K562 (cell line): Measurements from ENCODE around the gene TIMM44. TPM values are rescaled to one million over a fixed set of nuclear protein-coding genes. Genes with fewer than 3 reads are reported as not detected.

ENCODE experiments used
- CEBPG ChIP-seq, 3 experiments: fragments of 200-800 bp in 1 of 3; sonication (Bioruptor generic) in 1 of 3; sonication (generic) in 1 of 3; formaldehyde crosslinking in 1 of 3; IDR thresholded peaks in 2 of 3; conservative IDR thresholded peaks in 1 of 3; 2 replicates each; pipeline versions ENCODE4 v1.6.1 to v1.8.0; 2016 to 2022; ENCODE audit warnings: missing compliant biosample characterization in 2 of 3, missing genetic modification characterization in 2 of 3, mild to moderate bottlenecking in 1 of 3, missing genetic modification reagents in 1 of 3
- CEBPZ ChIP-seq: fragments of 150-350 bp; IDR thresholded peaks from 2 replicates; pipeline ENCODE4 v1.6.1; 2014; ENCODE audit warnings: low read depth, mild to moderate bottlenecking, low read length, borderline replicate concordance
- HDAC1 ChIP-seq, 2 experiments: fragments of 450-650 bp; IDR thresholded peaks; 2 replicates each; pipeline ENCODE4 v1.6.1; 2016 to 2017; ENCODE audit warnings: inconsistent platforms in 1 of 2, mild to moderate bottlenecking in 1 of 2, moderate library complexity in 1 of 2
- MITF ChIP-seq: IDR thresholded peaks from 2 replicates; pipeline ENCODE4 v1.6.1; 2014; ENCODE audit warnings: antibody characterized with exemption
- MTA1 ChIP-seq: fragments of 450-650 bp; IDR thresholded peaks from 2 replicates; pipeline ENCODE4 v1.6.1; 2017; ENCODE audit warnings: borderline replicate concordance
- MXI1 ChIP-seq: IDR thresholded peaks from 2 replicates; pipeline ENCODE4 v1.6.1; 2011; ENCODE audit warnings: low read depth, mild to moderate bottlenecking, improper control_type of control experiment, low read length
- RFX5 ChIP-seq: IDR thresholded peaks from 2 replicates; pipeline ENCODE4 v1.6.1; 2011; ENCODE audit warnings: low read depth, mild to moderate bottlenecking, improper control_type of control experiment, low read length
- RHOXF2B ChIP-seq: fragments of 250-450 bp; sonication (Bioruptor Pico); conservative IDR thresholded peaks from 2 replicates; pipeline ENCODE4 v1.5.1; 2021
- SIN3A ChIP-seq, 2 experiments: fragments of 150-350 bp in 1 of 2; IDR thresholded peaks; 2 replicates each; pipeline ENCODE4 v1.6.1; 2011 to 2016; ENCODE audit warnings: borderline replicate concordance in 2 of 2, low read depth in 2 of 2, low read length in 2 of 2, mild to moderate bottlenecking in 2 of 2, moderate library complexity in 2 of 2; ENCODE audit not compliant: control insufficient read depth in 1 of 2
- XRCC5 ChIP-seq: fragments of 200-400 bp; formaldehyde crosslinking; IDR thresholded peaks from 2 replicates; pipeline ENCODE4 v1.6.1; 2017; ENCODE audit warnings: low read depth, mild to moderate bottlenecking, low read length
- ZNF217 ChIP-seq: sonication (generic); formaldehyde crosslinking; IDR thresholded peaks from 2 replicates; pipeline ENCODE4 v1.8.0; 2022; ENCODE audit warnings: mild to moderate bottlenecking, missing genetic modification reagents
- polyA plus RNA-seq, 8 experiments: library from polyadenylated mRNA; depleted of rRNA in 4 of 8; stranded (reverse) in 5 of 8; unstranded in 3 of 8; fragments of >200 nt; fragmentation: Nextera tagmentation in 2 of 8; fragmentation: Illumina TruSeq in 1 of 8; extraction: Ambion mirVana in 2 of 8; extraction: Trizol in 1 of 8; gene quantifications; 2 replicates each; pipeline versions ENCODE4 v1.2.1 to v1.2.3, GENCODE V29; 2011 to 2014; ENCODE audit warnings: inconsistent platforms in 1 of 8, missing spikeins in 1 of 8
- total RNA-seq, 7 experiments: library from RNA; depleted of rRNA in 6 of 7; stranded (reverse); fragments of >200 nt in 6 of 7; fragmentation: Illumina TruSeq in 2 of 7; extraction: Trizol in 2 of 7; gene quantifications; 2 replicates each; pipeline versions ENCODE4 v1.2.1 to v1.2.3, GENCODE V29; 2011 to 2021; ENCODE audit warnings: low replicate concordance in 1 of 7
- TF ChIP-seq, protein P1 (sequence below): fragments of 200-800 bp; sonication (Bioruptor generic); IDR thresholded peaks from 2 replicates; pipeline ENCODE4 v1.6.1; 2016; ENCODE audit warnings: missing genetic modification characterization, missing compliant biosample characterization

TIMM44 gene
- total and polyA plus RNA-seq, 9 of the 15 experiments (the other 6 are each of a cell fraction or from before 2014, with no cell fraction given), result 10.3 to 231 (median 89.3) TPM

- TF ChIP-seq, protein P1, sequence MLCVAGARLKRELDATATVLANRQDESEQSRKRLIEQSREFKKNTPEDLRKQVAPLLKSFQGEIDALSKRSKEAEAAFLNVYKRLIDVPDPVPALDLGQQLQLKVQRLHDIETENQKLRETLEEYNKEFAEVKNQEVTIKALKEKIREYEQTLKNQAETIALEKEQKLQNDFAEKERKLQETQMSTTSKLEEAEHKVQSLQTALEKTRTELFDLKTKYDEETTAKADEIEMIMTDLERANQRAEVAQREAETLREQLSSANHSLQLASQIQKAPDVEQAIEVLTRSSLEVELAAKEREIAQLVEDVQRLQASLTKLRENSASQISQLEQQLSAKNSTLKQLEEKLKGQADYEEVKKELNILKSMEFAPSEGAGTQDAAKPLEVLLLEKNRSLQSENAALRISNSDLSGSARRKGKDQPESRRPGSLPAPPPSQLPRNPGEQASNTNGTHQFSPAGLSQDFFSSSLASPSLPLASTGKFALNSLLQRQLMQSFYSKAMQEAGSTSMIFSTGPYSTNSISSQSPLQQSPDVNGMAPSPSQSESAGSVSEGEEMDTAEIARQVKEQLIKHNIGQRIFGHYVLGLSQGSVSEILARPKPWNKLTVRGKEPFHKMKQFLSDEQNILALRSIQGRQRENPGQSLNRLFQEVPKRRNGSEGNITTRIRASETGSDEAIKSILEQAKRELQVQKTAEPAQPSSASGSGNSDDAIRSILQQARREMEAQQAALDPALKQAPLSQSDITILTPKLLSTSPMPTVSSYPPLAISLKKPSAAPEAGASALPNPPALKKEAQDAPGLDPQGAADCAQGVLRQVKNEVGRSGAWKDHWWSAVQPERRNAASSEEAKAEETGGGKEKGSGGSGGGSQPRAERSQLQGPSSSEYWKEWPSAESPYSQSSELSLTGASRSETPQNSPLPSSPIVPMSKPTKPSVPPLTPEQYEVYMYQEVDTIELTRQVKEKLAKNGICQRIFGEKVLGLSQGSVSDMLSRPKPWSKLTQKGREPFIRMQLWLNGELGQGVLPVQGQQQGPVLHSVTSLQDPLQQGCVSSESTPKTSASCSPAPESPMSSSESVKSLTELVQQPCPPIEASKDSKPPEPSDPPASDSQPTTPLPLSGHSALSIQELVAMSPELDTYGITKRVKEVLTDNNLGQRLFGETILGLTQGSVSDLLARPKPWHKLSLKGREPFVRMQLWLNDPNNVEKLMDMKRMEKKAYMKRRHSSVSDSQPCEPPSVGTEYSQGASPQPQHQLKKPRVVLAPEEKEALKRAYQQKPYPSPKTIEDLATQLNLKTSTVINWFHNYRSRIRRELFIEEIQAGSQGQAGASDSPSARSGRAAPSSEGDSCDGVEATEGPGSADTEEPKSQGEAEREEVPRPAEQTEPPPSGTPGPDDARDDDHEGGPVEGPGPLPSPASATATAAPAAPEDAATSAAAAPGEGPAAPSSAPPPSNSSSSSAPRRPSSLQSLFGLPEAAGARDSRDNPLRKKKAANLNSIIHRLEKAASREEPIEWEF (CRISPR knock-in tag), result no peak
- TF ChIP-seq CEBPZ (no peak), MXI1 (no peak; the same call in 1 of the 2 replicates), RFX5 (no peak), ZNF217 (no peak), RHOXF2B (CRISPR knock-in tag) (no peak), MITF (no peak), SIN3A (IDR thresholded peaks at IDR 0.05; ENCODE audit: borderline replicate concordance in 2 of 2, control insufficient read depth in 1 of 2, low read depth in 2 of 2, low read length in 2 of 2) (peak in 1 of 2 experiments; percentile 70; a peak in 2 of 4 replicates), CEBPG (CRISPR knock-in tag; IDR thresholded peaks at IDR 0.05) (no peak), CEBPG (tag; conservative IDR thresholded peaks at IDR 0.05 in 1 of 2, IDR thresholded peaks at IDR 0.05 in 1 of 2) (no peak), XRCC5 (peak; percentile 73), HDAC1 (IDR thresholded peaks at IDR 0.05) (peak in 1 of 2 experiments; percentile 76; a peak in 1 of 4 replicates), MTA1 (no peak)
These were observed 803 bp upstream of the TIMM44 start (continued) for GRCh38 chr19:7944177-7944761.
